ENCODE data around the gene TNFAIP8L3.
"Not testable (repeated sequence)": the region's sequence is repeated elsewhere in the genome, so short reads cannot be mapped to it uniquely, and the experiment has no call there.

The TNFAIP8L3 gene

GRCh38 chr15:51046799-51047449 lies 47.8 kb downstream of the TNFAIP8L3 start:
- TF ChIP-seq CTCF (IDR thresholded peaks at IDR 0.05; ENCODE audit: unreplicated experiment in 3 of 3), result no peak
- Mint-ChIP-seq H3K9me3 (no peaks in the 10 kb centered on the region), H3K36me3 (ENCODE audit: low read depth) (no peaks in the 10 kb centered on the region), H3K27ac (peak overlapping the region; percentile 49 to 92 (median 79)), H3K27me3 (ENCODE audit: low read depth) (peaks cover 9% of the 10 kb centered on the region), H3K4me3 (peak overlapping the region in 1 of 3 experiments; percentile 5), H3K4me1 (peaks cover 30% of the 10 kb centered on the region)

GRCh38 chr15:51046016-51046415 lies 48.7 kb downstream of the TNFAIP8L3 start:
- TF ChIP-seq CTCF (IDR thresholded peaks at IDR 0.05; ENCODE audit: unreplicated experiment in 3 of 3), result no peak
- Mint-ChIP-seq H3K36me3 (ENCODE audit: low read depth) (no peaks in the 10 kb centered on the region), H3K4me3 (no peak overlapping the region), H3K9me3 (no peaks in the 10 kb centered on the region), H3K4me1 (peaks cover 25% of the 10 kb centered on the region), H3K27me3 (ENCODE audit: low read depth) (peaks cover 7% of the 10 kb centered on the region), H3K27ac (peak overlapping the region in 1 of 3 experiments; percentile 92)

GRCh38 chr15:51044037-51044727 lies 50.5 kb downstream of the TNFAIP8L3 start:
- no peak overlapping the region for H3K4me3 Mint-ChIP-seq
- no peaks in the 10 kb centered on the region for H3K9me3 Mint-ChIP-seq
- H3K27ac Mint-ChIP-seq, result peak overlapping the region in 2 of 3 experiments; percentile 4 to 13
- H3K27me3 Mint-ChIP-seq (ENCODE audit: low read depth), result peaks cover 7% of the 10 kb centered on the region
- H3K36me3 Mint-ChIP-seq (ENCODE audit: low read depth), result no peaks in the 10 kb centered on the region
- H3K4me1 Mint-ChIP-seq, result peaks cover 25% of the 10 kb centered on the region
- TF ChIP-seq CTCF (IDR thresholded peaks at IDR 0.05; ENCODE audit: unreplicated experiment in 3 of 3), result no peak

GRCh38 chr15:51038974-51039319 lies 55.8 kb downstream of the TNFAIP8L3 start:
- Mint-ChIP-seq H3K27ac (no peak overlapping the region), H3K36me3 (ENCODE audit: low read depth) (peaks cover 9% of the 10 kb centered on the region), H3K27me3 (ENCODE audit: low read depth) (peaks cover 4% of the 10 kb centered on the region), H3K4me3 (no peak overlapping the region), H3K9me3 (peaks cover 11% of the 10 kb centered on the region), H3K4me1 (no peaks in the 10 kb centered on the region)
- TF ChIP-seq CTCF (IDR thresholded peaks at IDR 0.05; ENCODE audit: unreplicated experiment in 3 of 3), result no peak

GRCh38 chr15:51038162-51038973 lies 56.3 kb downstream of the TNFAIP8L3 start:
- Mint-ChIP-seq H3K4me1 (no peaks in the 10 kb centered on the region), H3K9me3 (peaks cover 11% of the 10 kb centered on the region), H3K27ac (no peak overlapping the region), H3K36me3 (ENCODE audit: low read depth) (peaks cover 9% of the 10 kb centered on the region), H3K4me3 (peak overlapping the region in 1 of 3 experiments; percentile 23), H3K27me3 (ENCODE audit: low read depth) (peaks cover 4% of the 10 kb centered on the region)
- no peak for TF ChIP-seq CTCF (IDR thresholded peaks at IDR 0.05; ENCODE audit: unreplicated experiment in 3 of 3)

GRCh38 chr15:51037474-51037873 lies 57.2 kb downstream of the TNFAIP8L3 start:
- H3K4me3 Mint-ChIP-seq, result peak overlapping the region; percentile 19 to 48 (median 23)
- not testable (repeated sequence) for H3K27ac Mint-ChIP-seq; H3K4me1 Mint-ChIP-seq; H3K36me3 Mint-ChIP-seq (ENCODE audit: low read depth); H3K27me3 Mint-ChIP-seq (ENCODE audit: low read depth)
- peaks cover 11% of the 10 kb centered on the region for H3K9me3 Mint-ChIP-seq

Data from nephron (organoid).